Ovary (tissue), 3 donors: ENCODE data around the gene PCED1B.

Experiments
- CTCF ChIP-seq, 3 donors: fragments of 450-650 bp in 2 of 3; fragments of 200-600 bp in 1 of 3; IDR thresholded peaks; one replicate each; pipeline versions ENCODE4 v1.5.1 to v1.8.0; 2016 to 2022; ENCODE audit warnings: antibody characterized with exemption in 3 of 3, mild to moderate bottlenecking in 1 of 3
- EP300 ChIP-seq: sonication (generic); formaldehyde crosslinking; IDR thresholded peaks from one replicate; pipeline ENCODE4 v1.6.1; 2017; ENCODE audit warnings: antibody characterized with exemption
- POLR2A ChIP-seq: fragments of 450-650 bp; IDR thresholded peaks from one replicate; pipeline ENCODE4 v1.6.1; 2017; ENCODE audit warnings: antibody characterized with exemption, mild to moderate bottlenecking, moderate library complexity
- donor health status: DM: no; HTN: no; CAD: no.

GRCh38 chr12:47281667-47282171 lies 202.3 kb downstream of the PCED1B start:
- no peak for TF ChIP-seq CTCF (IDR thresholded peaks at IDR 0.05)
- no peak for TF ChIP-seq POLR2A
- no peak for TF ChIP-seq EP300
